ENCODE results near the gene GHR.

The GHR gene

GRCh38 chr5:42423285-42424165 lies at the start of gene GHR:
GHR (plus strand) TSS chr5:42423439; CDS start chr5:42565875, 142,436 bp downstream.
- DNase-seq (ENCODE audit: low spot score): peak; percentile 87

GRCh38 chr5:42374679-42375273 lies 48.5 kb upstream of the GHR start:
- DNase-seq (ENCODE audit: low spot score): no peak

- DNase-seq (ENCODE audit: low spot score): no peak
Measured at GRCh38 chr5:42377496-42377895, 45.7 kb upstream of the GHR start.

- DNase-seq (ENCODE audit: low spot score): no peak
Measured at GRCh38 chr5:42381973-42382372, 41.3 kb upstream of the GHR start.

- no peak for DNase-seq (ENCODE audit: low spot score)
Measured at GRCh38 chr5:42387563-42387962, 35.7 kb upstream of the GHR start.

- DNase-seq (ENCODE audit: low spot score): no peak
Measured at GRCh38 chr5:42390115-42390514, 33.1 kb upstream of the GHR start.

GRCh38 chr5:42392917-42393316 lies 30.3 kb upstream of the GHR start:
- no peak for DNase-seq (ENCODE audit: low spot score)

- no peak for DNase-seq (ENCODE audit: low spot score)
Measured at GRCh38 chr5:42396111-42396510, 27.1 kb upstream of the GHR start.

- no peak for DNase-seq (ENCODE audit: low spot score)
Measured at GRCh38 chr5:42397267-42397666, 26.0 kb upstream of the GHR start.

GRCh38 chr5:42399702-42400101 lies 23.5 kb upstream of the GHR start:
- DNase-seq (ENCODE audit: low spot score): no peak

GRCh38 chr5:42400474-42400873 lies 22.8 kb upstream of the GHR start:
- no peak for DNase-seq (ENCODE audit: low spot score)

GRCh38 chr5:42403236-42403635 lies 20.0 kb upstream of the GHR start:
- no peak for DNase-seq (ENCODE audit: low spot score)

GRCh38 chr5:42404366-42404765 lies 18.9 kb upstream of the GHR start:
- DNase-seq (ENCODE audit: low spot score): no peak

- DNase-seq (ENCODE audit: low spot score): no peak
Measured at GRCh38 chr5:42419294-42419693, 3.9 kb upstream of the GHR start.

GRCh38 chr5:42422656-42423280 lies 471 bp upstream of the GHR start:
- DNase-seq (ENCODE audit: low spot score): peak; percentile 6

GRCh38 chr5:42426016-42426415 lies 2.8 kb downstream of the GHR start:
- no peak for DNase-seq (ENCODE audit: low spot score)

- no peak for DNase-seq (ENCODE audit: low spot score)
Measured at GRCh38 chr5:42429694-42430093, 6.5 kb downstream of the GHR start.

GRCh38 chr5:42434047-42434724 lies 10.9 kb downstream of the GHR start:
- no peak for DNase-seq (ENCODE audit: low spot score)

GRCh38 chr5:42436051-42436450 lies 12.8 kb downstream of the GHR start:
- no peak for DNase-seq (ENCODE audit: low spot score)

- no peak for DNase-seq (ENCODE audit: low spot score)
Measured at GRCh38 chr5:42454216-42454995, 31.2 kb downstream of the GHR start.

- no peak for DNase-seq (ENCODE audit: low spot score)
Measured at GRCh38 chr5:42461033-42461432, 37.8 kb downstream of the GHR start.

GRCh38 chr5:42461507-42461906 lies 38.3 kb downstream of the GHR start:
- no peak for DNase-seq (ENCODE audit: low spot score)
